MG63 (cell line): Measurements from ENCODE around the gene EDN1. TPM values are rescaled to one million over a fixed set of nuclear protein-coding genes. Genes with fewer than 3 reads are reported as not detected.

ENCODE experiments used
- DNase-seq: peaks from one replicate; pipeline ENCODE4 v3.0.0-alpha.2; 2020
- H3K27me3 ChIP-seq: fragments of 250-450 bp; sonication (Bioruptor Pico); 2 replicates; pipeline ENCODE4 v1.5.1; 2020; ENCODE audit warnings: mild to moderate bottlenecking, moderate library complexity
- H3K36me3 ChIP-seq: fragments of 250-450 bp; sonication (Bioruptor Pico); 2 replicates; pipeline ENCODE4 v1.5.1; 2020; ENCODE audit warnings: mild to moderate bottlenecking, moderate library complexity
- H3K4me3 ChIP-seq: fragments of 250-450 bp; sonication (Bioruptor Pico); 2 replicates; pipeline ENCODE4 v1.5.1; 2020; ENCODE audit warnings: mild to moderate bottlenecking, moderate library complexity
- H3K9me3 ChIP-seq: fragments of 250-450 bp; sonication (Bioruptor Pico); 2 replicates; pipeline ENCODE4 v1.5.1; 2020; ENCODE audit warnings: mild to moderate bottlenecking, moderate library complexity
- total RNA-seq: library from RNA; depleted of rRNA; stranded (reverse); fragments of >200 nt; shearing (Covaris generic); gene quantifications from 2 replicates; pipeline ENCODE4 v1.2.3, GENCODE V29; 2014; ENCODE audit warnings: low replicate concordance

EDN1 gene
- total RNA-seq, 1 experiment from 2014 or later, result 26.8 TPM

DNA sequence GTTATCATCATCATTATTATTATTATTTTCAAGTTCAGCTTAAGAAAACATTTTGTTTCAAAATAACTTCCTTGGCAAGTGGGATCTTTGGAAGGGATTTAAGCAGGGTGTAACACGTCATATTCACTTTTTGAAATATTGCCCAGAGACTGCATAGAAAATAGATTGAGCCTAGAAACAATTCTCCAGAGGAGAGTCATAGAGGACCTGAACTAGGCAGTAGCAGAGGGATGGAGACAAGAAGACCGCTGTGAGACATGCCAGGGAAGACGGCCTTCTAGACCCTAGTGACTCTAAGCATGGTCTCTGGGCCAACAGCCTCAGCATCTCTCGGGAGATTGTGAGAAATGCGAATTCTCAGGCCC, 55.5 kb downstream of the EDN1 start:
- Histone ChIP-seq H3K4me3 (no peak overlapping the region), H3K27me3 (no peaks in the 10 kb centered on the region), H3K9me3 (peaks cover 4% of the 10 kb centered on the region; the same call in 1 of the 2 replicates), H3K36me3 (no peaks in the 10 kb centered on the region)
- no peak for DNase-seq
